ENCODE results near the gene IL1RAP.
"Not testable (repeated sequence)": the region's sequence is repeated elsewhere in the genome, so short reads cannot be mapped to it uniquely, and the experiment has no call there.

The IL1RAP gene

GRCh38 chr3:190646996-190647395 lies 133.1 kb downstream of the IL1RAP start:
- no peak for DNase-seq (ENCODE audit: low read depth in 3 of 3, low spot score in 1 of 3)

- no peak for DNase-seq (ENCODE audit: low read depth in 3 of 3, low spot score in 1 of 3)
These were observed 142.0 kb downstream of the IL1RAP start for GRCh38 chr3:190655933-190656332.

- no peak for DNase-seq (ENCODE audit: low read depth in 3 of 3, low spot score in 1 of 3)
These were observed 144.2 kb downstream of the IL1RAP start for GRCh38 chr3:190658106-190658505.

GRCh38 chr3:190666821-190667220 lies 152.9 kb downstream of the IL1RAP start:
- DNase-seq (ENCODE audit: low read depth in 3 of 3, low spot score in 1 of 3), result no peak

- DNase-seq (ENCODE audit: low read depth in 3 of 3, low spot score in 1 of 3), result no peak
These were observed 157.8 kb downstream of the IL1RAP start for GRCh38 chr3:190671658-190672057.

- no peak for DNase-seq (ENCODE audit: low read depth in 3 of 3, low spot score in 1 of 3)
These were observed 159.3 kb downstream of the IL1RAP start for GRCh38 chr3:190673148-190673547.

GRCh38 chr3:190676481-190676880 lies 162.6 kb downstream of the IL1RAP start:
- no peak for DNase-seq (ENCODE audit: low read depth in 3 of 3, low spot score in 1 of 3)

GRCh38 chr3:190677001-190677400 lies 163.1 kb downstream of the IL1RAP start:
- DNase-seq (ENCODE audit: low read depth in 3 of 3, low spot score in 1 of 3), result no peak

- not testable (repeated sequence) for DNase-seq (ENCODE audit: low read depth in 3 of 3, low spot score in 1 of 3)
These were observed 164.0 kb downstream of the IL1RAP start for GRCh38 chr3:190677868-190678267.

- no peak for DNase-seq (ENCODE audit: low read depth in 3 of 3, low spot score in 1 of 3)
These were observed 166.8 kb downstream of the IL1RAP start for GRCh38 chr3:190680691-190681090.

GRCh38 chr3:190684776-190685175 lies 170.9 kb downstream of the IL1RAP start:
- DNase-seq (ENCODE audit: low read depth in 3 of 3, low spot score in 1 of 3), result no peak

- DNase-seq (ENCODE audit: low read depth in 3 of 3, low spot score in 1 of 3), result no peak
These were observed 172.1 kb downstream of the IL1RAP start for GRCh38 chr3:190686011-190686410.

- no peak for DNase-seq (ENCODE audit: low read depth in 3 of 3, low spot score in 1 of 3)
These were observed 176.4 kb downstream of the IL1RAP start for GRCh38 chr3:190690246-190690645.

GRCh38 chr3:190692256-190692655 lies 178.4 kb downstream of the IL1RAP start:
- DNase-seq (ENCODE audit: low read depth in 3 of 3, low spot score in 1 of 3), result no peak

- no peak for DNase-seq (ENCODE audit: low read depth in 3 of 3, low spot score in 1 of 3)
These were observed 180.6 kb downstream of the IL1RAP start for GRCh38 chr3:190694335-190695001.

- no peak for DNase-seq (ENCODE audit: low read depth in 3 of 3, low spot score in 1 of 3)
These were observed 181.3 kb downstream of the IL1RAP start for GRCh38 chr3:190695225-190695624.

- no peak for DNase-seq (ENCODE audit: low read depth in 3 of 3, low spot score in 1 of 3)
These were observed 182.1 kb downstream of the IL1RAP start for GRCh38 chr3:190695994-190696393.

GRCh38 chr3:190696777-190697501 lies 183.1 kb downstream of the IL1RAP start:
- no peak for DNase-seq (ENCODE audit: low read depth in 3 of 3, low spot score in 1 of 3)

- no peak for DNase-seq (ENCODE audit: low read depth in 3 of 3, low spot score in 1 of 3)
These were observed 183.6 kb downstream of the IL1RAP start for GRCh38 chr3:190697502-190697830.

- no peak for DNase-seq (ENCODE audit: low read depth in 3 of 3, low spot score in 1 of 3)
These were observed 184.0 kb downstream of the IL1RAP start for GRCh38 chr3:190697901-190698300.

- DNase-seq (ENCODE audit: low read depth in 3 of 3, low spot score in 1 of 3), result no peak
These were observed 185.9 kb downstream of the IL1RAP start for GRCh38 chr3:190699776-190700175.

GRCh38 chr3:190701096-190701532 lies 187.2 kb downstream of the IL1RAP start:
- DNase-seq (ENCODE audit: low read depth in 3 of 3, low spot score in 1 of 3), result no peak

GRCh38 chr3:190706582-190706981 lies 192.7 kb downstream of the IL1RAP start:
- no peak for DNase-seq (ENCODE audit: low read depth in 3 of 3, low spot score in 1 of 3)
